CD4-positive, alpha-beta T cell treated with Interleukin-15 for 1 hour (primary cell): ENCODE measurements around the gene HIPK4.
A peak's percentile ranks its signal among the peaks of the same experiment; 100 is the strongest.
"Not testable (repeated sequence)": the region's sequence is repeated elsewhere in the genome, so short reads cannot be mapped to it uniquely, and the experiment has no call there.

Experiments
- DNase-seq: peaks from one replicate; pipeline ENCODE4 v3.0.0-alpha.2; 2020

The HIPK4 gene

GRCh38 chr19:40390084-40390742 lies at the start of gene HIPK4:
Gene HIPK4, minus strand, starts transcription at chr19:40390181. Its CDS starts 279 bp downstream, at chr19:40389902.
- no peak for DNase-seq

- no peak for DNase-seq
Observed at GRCh38 chr19:40438284-40438683, 48.3 kb upstream of the HIPK4 start.

DNA sequence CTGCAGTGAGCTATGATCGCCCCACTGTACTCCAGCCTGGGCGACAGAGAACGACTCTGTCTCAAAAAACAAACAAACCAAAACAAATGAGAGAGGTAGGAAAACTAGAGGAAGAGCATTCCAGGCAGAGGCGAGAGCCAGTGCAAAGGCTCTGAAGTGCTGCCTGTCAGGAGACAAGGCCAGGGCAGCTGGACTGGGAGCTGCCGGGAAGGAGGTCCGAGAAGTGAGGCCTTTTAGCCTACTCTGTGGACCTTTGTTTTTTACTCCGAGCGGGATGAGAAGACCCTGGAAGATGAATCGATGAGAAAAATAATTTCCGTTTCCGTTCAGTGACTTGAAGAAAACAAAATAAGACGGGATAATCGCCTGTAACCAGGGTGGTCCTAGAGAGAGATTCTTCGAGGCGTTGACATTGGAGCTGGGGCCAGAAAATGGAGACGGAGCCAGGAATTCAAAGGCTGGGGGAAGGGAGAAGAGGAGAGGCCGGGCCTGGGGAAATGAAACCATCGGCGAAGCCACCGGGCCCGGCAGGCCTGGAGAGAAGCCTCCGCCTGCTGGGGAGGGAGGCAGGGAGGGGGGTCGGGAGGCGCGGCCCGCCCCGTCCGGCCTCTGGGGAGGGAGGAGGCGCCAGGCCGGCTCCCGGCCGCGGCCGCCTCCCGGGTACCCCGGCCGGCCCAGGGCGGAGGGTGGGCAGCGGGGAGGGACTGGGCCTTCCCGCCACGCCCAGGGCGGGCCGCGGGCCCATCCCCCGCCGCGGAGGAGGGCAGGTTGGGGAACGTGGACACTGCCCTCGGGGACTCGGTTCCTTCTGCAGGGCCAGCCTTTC lies 43.6 kb upstream of the HIPK4 start:
- peak; percentile 72 for DNase-seq

DNA sequence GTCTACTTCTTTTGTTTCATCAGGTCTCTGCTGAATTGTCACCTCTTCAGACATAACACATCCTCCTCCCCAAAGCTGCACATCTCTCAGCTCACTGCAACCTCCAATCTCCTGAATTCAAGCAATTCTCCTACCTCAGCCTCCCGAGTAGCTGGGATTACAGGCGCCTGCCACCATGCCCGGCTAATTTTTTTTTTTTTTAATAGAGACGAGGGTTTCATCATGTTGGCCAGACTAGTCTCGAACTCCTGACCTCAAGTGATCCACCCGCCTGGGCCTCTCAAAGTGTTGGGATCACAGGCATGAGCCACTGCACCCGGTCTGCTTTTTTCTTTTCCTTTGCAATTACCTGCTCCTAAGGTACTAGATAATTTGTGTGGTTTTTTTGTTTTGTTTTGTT lies 42.8 kb upstream of the HIPK4 start:
- DNase-seq, result not testable (repeated sequence)

GRCh38 chr19:40431698-40432097 lies 41.7 kb upstream of the HIPK4 start:
- no peak for DNase-seq

GRCh38 chr19:40430242-40430641 lies 40.3 kb upstream of the HIPK4 start:
- not testable (repeated sequence) for DNase-seq

DNA sequence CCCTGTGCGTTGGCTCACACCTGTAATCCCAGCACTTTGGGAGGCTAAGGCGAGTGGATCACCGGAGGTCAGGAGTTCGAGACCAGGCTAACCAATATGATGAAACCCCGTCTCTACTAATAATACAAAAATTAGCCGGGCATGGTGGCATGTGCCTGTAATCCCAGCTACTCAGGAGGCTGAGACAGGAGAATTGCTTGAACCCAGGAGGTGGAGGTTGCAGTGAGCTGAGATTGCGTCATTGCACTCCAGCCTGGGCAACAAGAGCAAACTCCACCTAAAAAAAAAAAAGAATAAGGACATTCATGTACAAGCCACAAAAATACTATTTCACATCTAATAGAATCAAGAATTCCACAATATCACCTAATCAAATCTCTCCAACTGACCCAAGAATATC lies 38.2 kb upstream of the HIPK4 start:
- not testable (repeated sequence) for DNase-seq

GRCh38 chr19:40425450-40426287 lies 35.7 kb upstream of the HIPK4 start, which contains the start of gene SERTAD1:
Gene SERTAD1, minus strand, starts transcription at chr19:40425992. Its CDS starts 2,446 bp downstream, at chr19:40423546.
- peak; percentile 100 for DNase-seq

GRCh38 chr19:40424637-40425449 lies 34.9 kb upstream of the HIPK4 start:
- no peak for DNase-seq

GRCh38 chr19:40423938-40424337 lies 34.0 kb upstream of the HIPK4 start:
- DNase-seq, result no peak

GRCh38 chr19:40422748-40423566 lies 33.0 kb upstream of the HIPK4 start:
- no peak for DNase-seq

DNA sequence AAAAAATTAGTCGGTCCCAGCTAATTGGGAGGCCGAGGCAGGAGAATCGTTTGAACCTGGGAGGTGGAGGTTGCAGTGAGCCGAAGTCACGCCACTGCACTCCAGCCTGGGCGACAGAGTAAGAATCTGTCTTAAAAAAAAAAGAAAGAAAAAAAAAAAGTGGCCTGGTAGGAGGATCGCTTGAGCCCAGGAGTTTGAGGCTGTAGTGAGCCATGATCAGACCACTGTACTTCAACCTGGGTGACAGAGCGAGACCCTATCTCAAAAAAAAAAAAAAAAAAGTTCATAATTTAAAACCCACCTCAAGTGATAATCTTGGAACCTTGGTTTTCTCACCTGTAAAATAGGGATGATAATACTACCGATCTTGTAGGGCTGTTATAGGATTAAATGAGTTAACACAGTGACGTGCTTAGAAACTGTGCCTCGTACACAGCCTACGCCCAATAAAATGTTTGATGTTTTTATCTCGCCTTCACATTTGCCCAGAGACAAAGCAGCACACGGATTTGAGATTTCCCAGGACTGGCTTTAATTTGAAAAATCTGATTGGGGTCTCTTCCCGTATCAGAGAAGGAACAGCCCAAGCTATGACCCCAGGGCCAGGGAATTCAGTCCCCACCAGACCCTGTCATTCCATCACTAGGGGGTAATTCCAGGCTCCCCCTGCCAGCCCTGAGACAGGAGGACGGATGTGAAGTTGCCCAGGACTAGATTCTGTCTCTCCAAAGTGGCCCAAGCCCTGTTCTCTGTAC lies 32.2 kb upstream of the HIPK4 start:
- no peak for DNase-seq

DNA sequence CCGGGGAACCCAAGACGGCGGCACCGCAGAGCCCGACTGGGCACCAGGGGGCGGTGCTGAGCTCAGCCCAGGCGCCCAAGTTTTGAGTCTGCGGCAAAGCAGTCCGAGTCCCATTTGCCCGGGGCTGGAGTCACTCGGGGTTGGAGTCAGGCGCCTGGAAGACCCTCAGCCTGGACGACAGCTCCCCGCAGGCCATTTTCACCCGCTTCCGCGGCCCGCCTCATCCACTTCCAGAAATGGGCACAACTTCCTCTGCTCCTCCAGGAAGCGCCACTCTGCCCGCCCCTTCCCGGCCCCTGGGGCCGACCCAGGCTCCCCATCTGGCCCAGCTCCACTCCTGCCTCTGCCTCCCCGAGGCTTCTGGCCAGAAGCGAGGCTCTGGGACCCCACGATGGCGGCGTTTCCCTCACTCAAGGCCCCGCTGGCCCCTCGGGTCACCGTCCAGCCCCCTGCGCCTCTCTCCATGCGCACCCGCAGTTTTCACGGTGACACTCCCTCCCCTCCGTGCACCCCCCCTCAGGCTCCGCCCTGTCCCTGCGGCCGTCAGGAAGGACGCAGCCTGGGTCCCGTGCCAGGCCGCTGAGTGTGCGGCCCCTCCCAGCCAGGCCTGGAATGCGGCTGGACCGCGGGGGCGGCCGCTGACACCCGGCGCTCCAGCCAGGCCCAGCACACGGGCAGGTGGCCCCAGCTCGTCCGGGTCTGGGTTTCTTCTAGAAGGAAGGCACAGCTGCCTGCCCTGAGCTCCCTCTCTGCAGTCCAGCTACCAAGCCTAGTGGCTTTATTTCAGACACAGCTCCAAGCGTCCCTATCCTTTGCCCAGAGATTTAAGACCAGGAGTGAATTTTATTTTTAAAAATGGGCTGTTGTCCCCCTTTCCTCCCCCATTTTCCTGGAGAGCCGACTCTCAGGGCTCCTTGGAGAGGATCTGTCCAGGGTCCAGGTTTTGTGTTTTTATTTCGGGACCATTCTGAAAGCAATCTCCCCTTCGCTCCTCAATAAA lies 31.1 kb upstream of the HIPK4 start:
- peak; percentile 75 for DNase-seq

- DNase-seq, result no peak
Observed at GRCh38 chr19:40420451-40420765, 30.4 kb upstream of the HIPK4 start.

DNA sequence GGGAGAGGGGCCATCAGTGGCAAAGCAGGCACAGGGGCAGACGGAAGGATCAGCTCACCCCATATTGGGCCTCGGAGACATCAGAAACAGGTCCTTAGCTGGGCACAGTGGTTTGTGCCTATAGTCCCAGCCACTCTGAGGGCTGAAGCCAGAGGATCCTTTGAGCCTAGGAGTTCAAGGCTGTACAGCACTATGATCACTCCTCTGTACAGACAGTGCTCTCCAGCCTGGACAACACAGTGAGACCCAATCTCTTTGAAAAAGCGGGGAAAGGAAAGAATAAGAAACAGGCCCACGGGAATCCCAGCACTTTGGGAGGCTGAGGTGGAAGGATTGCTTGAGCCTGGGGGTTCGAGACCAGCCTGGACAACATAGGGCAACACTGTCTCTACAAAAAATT lies 29.8 kb upstream of the HIPK4 start:
- no peak for DNase-seq

- DNase-seq, result no peak
Observed at GRCh38 chr19:40419066-40419612, 29.2 kb upstream of the HIPK4 start.

DNA sequence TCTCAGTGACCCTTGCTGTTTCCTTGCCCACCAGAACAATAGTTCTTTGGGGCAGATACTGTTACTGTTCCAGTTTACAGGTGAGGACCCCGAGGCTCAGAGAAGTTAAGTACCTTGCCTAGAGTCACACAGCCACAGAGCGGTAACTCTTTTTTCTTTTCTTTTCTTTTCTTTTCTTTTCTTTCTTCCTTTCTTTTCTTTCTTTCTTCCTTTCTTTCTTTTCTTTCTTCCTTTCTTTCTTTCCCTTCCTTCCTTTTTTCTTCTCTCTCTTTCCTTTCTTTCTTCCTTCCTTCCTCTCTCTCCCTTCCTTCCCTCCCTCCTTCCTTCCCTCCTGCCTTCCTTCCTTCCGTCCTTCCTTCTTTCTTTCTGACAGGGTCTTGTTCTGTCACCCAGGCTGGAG lies 28.1 kb upstream of the HIPK4 start:
- no peak for DNase-seq

DNA sequence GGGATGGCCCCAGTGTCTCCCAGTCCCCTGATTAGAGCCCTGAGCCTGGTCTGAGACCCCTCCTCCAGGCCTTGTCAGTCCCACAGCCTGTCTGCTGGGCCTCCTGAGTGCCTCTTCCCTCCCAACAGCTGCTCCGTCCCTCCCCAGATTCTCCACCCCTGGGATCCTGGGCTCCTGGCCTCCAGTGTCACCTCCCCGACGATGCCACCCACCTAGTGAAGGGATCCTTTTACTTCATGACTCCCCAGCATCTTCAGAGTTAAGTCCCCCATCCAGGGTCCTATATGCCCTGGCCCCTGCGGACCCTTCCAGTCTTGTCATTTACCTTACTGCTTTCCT lies 27.6 kb upstream of the HIPK4 start:
- no peak for DNase-seq

GRCh38 chr19:40416918-40417642 lies 27.1 kb upstream of the HIPK4 start:
- no peak for DNase-seq
